ENCODE data around the gene RBBP5.

- TF ChIP-seq CTCF (IDR thresholded peaks at IDR 0.05; ENCODE audit: low read length) (no peak), EZH2 (IDR thresholded peaks at IDR 0.05; ENCODE audit: borderline replicate concordance, low read length) (no peak)
Measured at GRCh38 chr1:205043866-205044265, 77.9 kb downstream of the RBBP5 start.

All from OCI-LY1 (cell line).